Mononuclear cell (primary cell): Measurements from ENCODE around the gene SLC23A3. TPM values are rescaled to one million over a fixed set of nuclear protein-coding genes. Genes with fewer than 3 reads are reported as not detected.

ENCODE experiments used
- H3K27me3 ChIP-seq: 2 replicates; pipeline ENCODE4 v1.6.0; 2011; ENCODE audit warnings: low read length, control low read depth; ENCODE audit not compliant: insufficient read depth
- H3K4me1 ChIP-seq: 2 replicates; pipeline ENCODE4 v1.5.1; 2011; ENCODE audit warnings: mild to moderate bottlenecking, low read length, control low read depth; ENCODE audit not compliant: insufficient read depth
- H3K4me3 ChIP-seq: 2 replicates; pipeline ENCODE4 v1.5.1; 2011; ENCODE audit warnings: mild to moderate bottlenecking, low read length, moderate library complexity
- H3K9me3 ChIP-seq: 2 replicates; pipeline ENCODE4 v1.5.1; 2011; ENCODE audit warnings: low read depth, mild to moderate bottlenecking, control low read depth, low read length
- total RNA-seq: library from RNA; depleted of rRNA; stranded (reverse); fragments of >200 nt; gene quantifications from one replicate; pipeline ENCODE4 v1.2.3, GENCODE V29; 2012

SLC23A3 gene
- total RNA-seq, 1 donor, result 0.31 TPM

DNA sequence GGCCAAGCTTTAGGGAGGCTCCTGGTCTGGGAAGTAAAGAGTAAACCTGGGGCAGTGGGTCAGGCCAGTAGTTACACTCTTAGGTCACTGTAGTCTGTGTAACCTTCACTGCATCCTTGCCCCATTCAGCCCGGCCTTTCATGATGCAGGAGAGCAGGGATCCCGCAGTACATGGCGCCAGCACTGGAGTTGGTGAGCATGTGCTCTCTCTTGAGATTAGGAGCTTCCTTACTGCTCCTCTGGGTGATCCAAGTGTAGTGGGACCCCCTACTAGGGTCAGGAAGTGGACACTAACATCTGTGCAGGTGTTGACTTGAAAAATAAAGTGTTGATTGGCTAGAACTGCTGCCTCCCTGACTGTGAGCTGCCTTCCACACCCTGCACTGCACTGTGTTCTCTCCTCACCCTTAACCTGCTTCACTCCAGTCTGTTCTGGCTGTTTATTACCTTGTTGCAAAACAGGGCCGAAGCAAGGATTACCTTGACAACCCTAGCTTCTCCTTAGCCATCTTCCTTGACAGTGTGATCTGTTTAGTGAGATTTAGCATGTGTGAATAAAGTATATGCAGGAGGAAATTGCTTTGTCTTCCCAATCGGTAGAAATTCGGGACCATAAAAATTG is 13.4 kb upstream of the SLC23A3 start:
- no peak overlapping the region for H3K4me3 ChIP-seq
- H3K9me3 ChIP-seq, result no peaks in the 10 kb centered on the region
- no peaks in the 10 kb centered on the region for H3K27me3 ChIP-seq
- peaks cover 45% of the 10 kb centered on the region for H3K4me1 ChIP-seq

DNA sequence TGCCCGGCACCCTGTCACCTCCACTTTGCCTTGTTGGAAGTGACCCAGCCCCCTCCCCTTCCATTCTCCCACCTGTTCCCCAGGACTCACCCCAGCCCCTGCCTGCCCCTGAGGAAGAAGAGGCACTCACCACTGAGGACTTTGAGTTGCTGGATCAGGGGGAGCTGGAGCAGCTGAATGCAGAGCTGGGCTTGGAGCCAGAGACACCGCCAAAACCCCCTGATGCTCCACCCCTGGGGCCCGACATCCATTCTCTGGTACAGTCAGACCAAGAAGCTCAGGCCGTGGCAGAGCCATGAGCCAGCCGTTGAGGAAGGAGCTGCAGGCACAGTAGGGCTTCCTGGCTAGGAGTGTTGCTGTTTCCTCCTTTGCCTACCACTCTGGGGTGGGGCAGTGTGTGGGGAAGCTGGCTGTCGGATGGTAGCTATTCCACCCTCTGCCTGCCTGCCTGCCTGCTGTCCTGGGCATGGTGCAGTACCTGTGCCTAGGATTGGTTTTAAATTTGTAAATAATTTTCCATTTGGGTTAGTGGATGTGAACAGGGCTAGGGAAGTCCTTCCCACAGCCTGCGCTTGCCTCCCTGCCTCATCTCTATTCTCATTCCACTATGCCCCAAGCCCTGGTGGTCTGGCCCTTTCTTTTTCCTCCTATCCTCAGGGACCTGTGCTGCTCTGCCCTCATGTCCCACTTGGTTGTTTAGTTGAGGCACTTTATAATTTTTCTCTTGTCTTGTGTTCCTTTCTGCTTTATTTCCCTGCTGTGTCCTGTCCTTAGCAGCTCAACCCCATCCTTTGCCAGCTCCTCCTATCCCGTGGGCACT is 12.7 kb upstream of the SLC23A3 start:
- Histone ChIP-seq H3K9me3 (no peaks in the 10 kb centered on the region), H3K27me3 (no peaks in the 10 kb centered on the region), H3K4me1 (peaks cover 48% of the 10 kb centered on the region), H3K4me3 (no peak overlapping the region)

DNA sequence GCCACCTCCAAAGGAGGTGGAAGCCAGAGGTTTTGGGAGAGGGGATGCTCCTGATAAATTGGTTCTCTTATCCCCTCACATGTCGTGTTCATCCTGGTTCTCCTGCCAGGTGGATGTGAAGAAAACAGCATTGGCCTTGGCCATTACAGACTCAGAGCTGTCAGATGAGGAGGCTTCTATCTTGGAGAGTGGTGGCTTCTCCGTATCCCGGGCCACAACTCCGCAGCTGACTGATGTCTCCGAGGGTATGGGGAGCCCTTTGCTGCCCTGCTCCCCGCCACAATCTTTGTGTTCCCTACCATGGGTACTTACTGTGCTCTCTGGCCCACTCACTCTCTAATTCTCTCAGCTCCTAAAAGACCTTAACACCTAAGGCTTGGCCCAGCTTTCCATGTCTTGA is 11.7 kb upstream of the SLC23A3 start:
- Histone ChIP-seq H3K9me3 (no peaks in the 10 kb centered on the region), H3K4me1 (peaks cover 52% of the 10 kb centered on the region), H3K27me3 (no peaks in the 10 kb centered on the region), H3K4me3 (no peak overlapping the region)

DNA sequence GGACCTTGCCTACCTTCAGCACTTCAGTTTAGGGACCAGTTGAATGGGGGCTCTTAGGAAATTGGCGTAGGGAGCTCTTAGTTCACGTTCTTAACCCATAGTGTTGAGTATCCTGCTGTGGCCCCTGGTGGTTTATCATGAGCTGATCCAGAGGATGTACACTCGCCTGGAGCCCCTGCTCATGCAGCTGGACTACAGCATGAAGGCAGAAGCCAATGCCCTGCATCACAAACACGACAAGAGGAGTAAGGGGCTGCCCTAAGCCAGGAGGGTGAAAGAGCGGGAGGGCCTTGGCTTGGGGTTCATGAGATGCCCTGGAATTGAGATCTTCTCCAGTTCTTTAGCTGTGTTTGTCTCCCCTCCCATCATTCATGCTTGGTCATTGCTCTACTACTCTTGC is 11.1 kb upstream of the SLC23A3 start:
- Histone ChIP-seq H3K27me3 (no peaks in the 10 kb centered on the region), H3K4me1 (peaks cover 56% of the 10 kb centered on the region), H3K9me3 (no peaks in the 10 kb centered on the region), H3K4me3 (no peak overlapping the region)

DNA sequence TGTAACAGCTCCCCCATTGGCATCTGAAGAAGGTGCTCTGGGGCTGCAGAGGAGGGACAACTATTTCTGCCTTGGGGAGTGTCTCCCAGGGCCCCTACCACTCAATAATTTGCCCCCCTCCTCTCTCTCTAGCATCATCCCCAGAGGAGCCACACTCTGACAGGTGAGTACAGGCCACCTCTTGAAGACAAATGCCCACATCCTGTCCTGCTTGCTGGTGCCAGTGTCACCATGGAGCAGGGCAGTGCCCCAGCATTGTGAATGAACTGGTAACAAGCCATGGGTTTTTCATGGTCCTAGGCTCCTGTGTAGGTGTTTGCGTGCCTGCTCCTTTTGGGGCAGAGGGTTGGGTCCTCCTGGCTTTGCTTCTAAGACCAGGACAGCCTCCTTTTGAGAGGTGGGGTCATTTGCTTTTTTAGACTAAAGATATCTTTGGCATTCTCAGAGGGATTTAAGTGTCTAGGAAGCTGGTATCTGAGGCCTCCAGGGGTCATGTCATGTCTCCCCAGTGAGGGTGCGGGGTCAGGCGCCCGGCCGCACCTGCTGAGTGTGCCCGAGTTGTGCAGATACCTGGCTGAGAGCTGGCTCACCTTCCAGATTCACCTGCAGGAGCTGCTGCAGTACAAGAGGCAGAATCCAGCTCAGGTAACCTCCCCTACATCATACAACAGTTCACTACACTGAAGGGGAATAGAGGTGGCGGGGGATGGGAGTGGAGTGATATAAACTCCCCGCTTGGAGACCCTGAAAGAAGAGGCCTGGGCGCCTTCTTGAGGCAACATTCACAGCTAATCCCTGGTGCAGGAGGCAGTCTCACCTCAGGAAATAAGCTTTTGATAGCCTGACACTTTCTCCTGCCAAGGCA is 10.0 kb upstream of the SLC23A3 start:
- no peaks in the 10 kb centered on the region for H3K9me3 ChIP-seq
- no peaks in the 10 kb centered on the region for H3K27me3 ChIP-seq
- H3K4me3 ChIP-seq, result no peak overlapping the region
- peaks cover 67% of the 10 kb centered on the region for H3K4me1 ChIP-seq

DNA sequence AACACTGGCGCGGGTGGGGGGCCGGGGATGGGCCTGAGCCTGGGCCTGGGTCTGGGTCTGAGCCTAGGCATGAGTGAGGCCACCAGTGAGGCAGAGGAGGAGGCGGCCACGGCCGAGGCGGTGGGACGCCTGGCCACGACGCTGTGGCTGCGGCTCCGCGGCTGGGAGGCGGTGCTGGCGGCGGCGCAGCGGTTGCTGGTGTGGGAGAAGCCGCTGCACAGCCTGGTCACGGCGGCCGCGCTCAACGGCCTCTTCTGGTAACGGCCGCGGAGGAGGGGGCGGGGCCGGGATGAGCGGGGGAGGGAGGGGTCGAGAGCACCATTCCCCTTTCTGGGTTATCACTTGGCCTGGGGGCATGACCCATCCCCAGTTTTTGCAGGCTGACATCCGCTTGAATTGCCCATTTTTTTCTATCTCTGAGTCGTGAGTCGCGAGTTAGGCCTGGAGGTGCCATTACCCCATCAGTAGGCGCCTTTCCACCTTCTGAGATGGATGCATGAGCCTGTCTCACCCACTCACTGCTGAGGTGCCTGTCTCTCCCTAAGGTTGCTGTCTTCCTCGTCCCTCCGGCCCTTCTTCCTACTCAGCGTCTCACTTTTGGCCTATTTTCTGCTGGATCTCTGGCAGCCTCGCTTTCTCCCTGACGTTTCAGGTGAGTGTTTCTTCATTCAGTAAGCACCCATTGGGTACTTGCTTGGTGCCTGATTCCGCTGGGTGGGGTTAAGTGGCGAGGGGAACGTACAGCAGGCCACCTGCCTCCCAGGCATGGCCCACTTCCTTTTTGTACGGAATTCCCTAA is 8.7 kb upstream of the SLC23A3 start:
- H3K27me3 ChIP-seq, result no peaks in the 10 kb centered on the region
- peak overlapping the region; percentile 74 for H3K4me3 ChIP-seq
- no peaks in the 10 kb centered on the region for H3K9me3 ChIP-seq
- H3K4me1 ChIP-seq, result peaks cover 77% of the 10 kb centered on the region

DNA sequence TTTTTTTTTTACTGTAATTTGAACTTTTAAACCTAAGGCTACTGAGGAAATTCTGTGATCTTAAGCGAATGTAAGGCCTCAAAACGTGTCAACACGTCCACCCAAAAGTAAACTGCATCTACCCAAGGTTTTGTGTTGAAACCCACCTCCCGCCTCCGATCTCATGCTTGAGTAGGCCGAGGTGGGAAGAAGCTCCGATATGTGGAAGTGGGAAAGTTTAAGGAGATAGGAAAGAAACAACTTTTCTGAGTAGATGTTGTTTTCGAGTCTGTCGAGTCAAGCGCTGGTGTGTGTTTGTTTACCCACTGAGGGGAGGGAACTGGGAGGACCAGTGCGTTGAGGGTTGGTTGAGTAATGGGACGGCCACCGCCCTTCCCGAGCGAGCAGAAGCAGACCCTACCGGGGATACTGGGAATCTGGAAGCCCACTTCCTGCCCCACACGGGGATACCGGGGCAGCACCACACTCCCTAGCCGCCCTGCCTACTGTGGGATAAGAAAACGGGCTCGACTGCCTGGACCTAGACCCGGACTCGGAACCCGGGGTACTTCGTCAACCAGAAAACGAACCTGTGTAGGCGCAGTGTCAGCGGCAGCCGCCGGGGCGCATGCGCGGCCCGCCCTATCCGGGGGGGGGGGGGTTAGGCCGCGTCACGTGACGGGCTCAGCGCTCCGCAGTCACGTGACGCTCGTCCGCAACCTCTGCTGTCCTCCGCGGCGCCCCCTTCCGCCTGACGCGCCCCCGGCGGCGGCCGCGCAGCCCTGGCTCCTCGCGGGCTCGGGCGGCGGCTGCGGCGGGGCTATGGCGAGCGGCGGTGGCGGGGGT is 7.9 kb upstream of the SLC23A3 start, which contains the start of gene RETREG2:
RETREG2 (plus strand) TSS at position 724 of the 825 bp plus-strand sequence; CDS start at position 802, 78 bp downstream.
- Histone ChIP-seq H3K27me3 (no peaks in the 10 kb centered on the region), H3K4me1 (peaks cover 73% of the 10 kb centered on the region), H3K9me3 (no peaks in the 10 kb centered on the region), H3K4me3 (peak within 1 kb of the TSS; percentile 74)

DNA sequence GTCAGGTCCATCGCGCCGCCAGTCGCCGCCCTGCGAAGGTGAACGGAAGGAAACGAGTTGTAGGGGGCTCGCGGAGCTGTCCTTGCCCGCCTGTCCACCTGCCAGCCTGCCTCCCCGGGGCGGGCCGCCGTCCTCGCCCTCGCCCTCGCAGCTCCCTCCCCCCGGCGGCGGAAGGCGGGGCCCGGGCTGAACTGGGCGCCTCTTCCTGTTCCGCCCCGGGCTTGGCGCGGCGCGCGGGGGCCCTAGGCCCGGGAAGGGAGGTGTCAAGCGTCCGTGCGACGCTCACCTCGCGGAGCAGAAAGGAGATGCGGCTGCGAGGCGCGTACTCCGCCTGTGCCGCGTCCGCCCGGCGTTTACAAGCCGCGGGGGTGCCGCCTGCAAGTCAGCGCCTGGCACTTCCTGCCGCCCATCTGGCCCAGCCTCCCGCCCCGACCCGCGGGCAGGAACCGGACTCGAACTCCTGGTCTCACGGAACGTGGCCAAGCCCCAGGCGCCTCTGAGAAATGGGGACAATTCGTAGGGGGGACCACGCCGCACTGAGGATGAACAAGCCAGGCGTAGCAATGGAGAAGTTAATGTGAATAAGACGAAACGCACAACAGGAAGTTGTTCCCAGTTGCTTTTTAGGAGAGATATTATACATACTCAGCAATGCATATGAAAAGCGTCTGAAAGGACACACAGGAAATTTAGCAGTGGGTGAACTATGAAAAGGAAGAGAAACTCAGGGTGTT is 7.2 kb upstream of the SLC23A3 start, which contains the start of gene CNPPD1:
CNPPD1 (minus strand) TSS at position 108 of the 734 bp plus-strand sequence; CDS start at position 11, 97 bp downstream.
- Histone ChIP-seq H3K4me3 (peak within 1 kb of the TSS; percentile 74), H3K27me3 (no peaks in the 10 kb centered on the region), H3K9me3 (no peaks in the 10 kb centered on the region), H3K4me1 (peaks cover 66% of the 10 kb centered on the region)

DNA sequence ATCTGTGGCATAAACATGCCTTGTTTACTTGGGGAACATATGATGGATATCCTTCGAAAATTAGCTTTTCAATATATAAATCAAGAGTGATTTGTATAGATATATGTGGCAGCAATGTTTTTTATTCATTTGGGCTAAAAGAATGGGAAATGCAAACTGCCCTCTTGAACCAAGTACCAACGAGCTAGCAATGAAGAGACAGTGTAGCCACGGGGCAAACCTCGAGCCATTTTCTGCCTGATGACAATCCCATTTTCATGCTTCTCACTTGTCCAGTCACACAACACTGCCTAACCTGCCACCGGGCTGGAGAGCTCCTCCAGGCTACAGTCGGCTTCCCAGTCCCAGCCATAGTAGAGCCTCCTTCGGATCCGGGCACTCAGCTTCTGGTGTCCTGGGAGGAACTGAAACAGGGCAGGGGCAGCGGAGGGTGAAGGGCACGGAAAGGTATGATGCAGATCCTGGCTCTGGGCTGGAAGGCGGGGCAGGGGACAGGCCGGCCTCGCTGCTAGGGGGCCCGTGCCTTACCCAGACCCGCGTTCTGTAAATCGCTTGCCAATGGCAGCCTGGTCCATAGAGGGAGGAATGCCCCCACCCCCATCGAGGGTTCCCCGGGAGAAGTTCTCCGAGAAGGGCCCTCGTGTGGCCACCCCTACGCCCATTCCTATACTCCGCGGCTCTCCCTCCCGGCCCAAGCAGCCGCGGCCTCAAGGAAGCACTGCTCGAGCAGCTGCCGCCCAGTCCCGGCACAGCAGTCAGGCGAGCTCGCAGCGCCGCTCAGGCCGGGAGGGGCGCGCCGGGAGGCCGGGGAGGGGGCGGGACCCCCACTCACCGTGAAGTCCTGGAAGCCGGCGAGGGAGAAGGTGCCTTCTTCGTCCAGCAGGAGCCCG is 6.3 kb upstream of the SLC23A3 start:
- H3K4me3 ChIP-seq, result peak overlapping the region; percentile 74
- no peaks in the 10 kb centered on the region for H3K27me3 ChIP-seq
- H3K4me1 ChIP-seq, result peaks cover 57% of the 10 kb centered on the region
- no peaks in the 10 kb centered on the region for H3K9me3 ChIP-seq

DNA sequence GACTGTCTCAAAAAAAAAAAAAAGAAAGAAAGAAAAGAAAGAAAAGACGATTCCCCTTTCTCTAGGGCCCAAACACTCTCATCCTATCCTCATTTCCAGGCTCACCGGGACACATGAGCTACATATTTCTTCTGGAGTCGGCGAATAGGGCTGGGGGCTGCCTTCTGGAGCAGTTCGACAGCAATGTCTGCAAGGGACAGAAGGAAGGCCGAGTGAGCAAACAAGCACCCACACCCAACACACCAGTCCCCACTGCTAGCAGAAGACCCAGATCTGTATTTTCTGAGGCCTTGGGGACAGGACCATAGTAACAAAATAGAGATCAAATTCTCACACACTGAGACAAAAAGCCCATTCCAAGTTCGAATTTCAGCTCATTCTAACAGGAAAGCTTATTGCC is 5.7 kb upstream of the SLC23A3 start:
- Histone ChIP-seq H3K27me3 (no peaks in the 10 kb centered on the region), H3K9me3 (no peaks in the 10 kb centered on the region), H3K4me3 (peak overlapping the region; percentile 74), H3K4me1 (peaks cover 51% of the 10 kb centered on the region)

DNA sequence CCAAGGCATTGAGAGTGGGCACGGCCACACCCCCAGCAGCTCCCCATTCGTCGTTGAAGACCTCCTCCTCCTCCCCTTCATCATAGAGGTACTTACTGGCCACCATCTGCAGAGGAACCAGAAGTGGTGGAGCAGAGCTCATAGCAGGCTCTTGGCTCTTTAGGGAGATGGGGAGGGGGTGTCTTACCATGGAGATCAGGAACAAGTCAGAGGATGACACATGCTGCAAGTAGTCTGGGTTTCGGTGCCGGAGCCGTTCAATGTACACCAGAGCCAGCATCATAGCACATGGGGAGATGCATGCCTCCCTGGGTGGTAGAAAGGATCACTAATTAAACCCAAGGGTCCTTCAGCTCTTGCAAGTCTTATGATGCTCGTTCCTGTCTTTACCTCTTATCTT is 5.0 kb upstream of the SLC23A3 start:
- H3K27me3 ChIP-seq, result no peaks in the 10 kb centered on the region
- H3K4me1 ChIP-seq, result peaks cover 44% of the 10 kb centered on the region
- H3K9me3 ChIP-seq, result no peaks in the 10 kb centered on the region
- no peak overlapping the region for H3K4me3 ChIP-seq

DNA sequence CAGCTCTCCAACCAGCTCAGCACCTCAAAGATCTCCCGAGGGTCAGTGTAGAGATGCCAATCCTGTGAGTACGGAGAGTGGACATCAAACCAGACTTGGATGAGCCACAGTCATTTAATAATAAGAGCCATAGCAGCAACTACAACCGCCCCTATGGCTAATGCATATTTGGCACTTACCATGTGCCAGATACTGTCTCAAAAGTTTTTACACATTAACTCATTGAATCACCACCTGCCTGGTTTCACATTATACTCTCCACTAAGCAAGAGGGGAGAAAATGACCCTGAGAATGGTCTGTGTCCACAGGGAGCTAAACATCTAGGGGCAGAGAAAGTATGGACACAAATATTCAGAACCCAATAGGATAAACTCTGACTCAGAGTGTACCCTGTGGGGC is 4.3 kb upstream of the SLC23A3 start:
- no peaks in the 10 kb centered on the region for H3K27me3 ChIP-seq
- H3K4me1 ChIP-seq, result peaks cover 38% of the 10 kb centered on the region
- H3K9me3 ChIP-seq, result no peaks in the 10 kb centered on the region
- no peak overlapping the region for H3K4me3 ChIP-seq
